Kidney (tissue), 14 donors: Measurements from ENCODE around the gene MAP3K5. TPM values are rescaled to one million over a fixed set of nuclear protein-coding genes. Genes with fewer than 3 reads are reported as not detected.

ENCODE experiments used
- DNase-seq, 5 donors: peaks; one replicate each; pipeline ENCODE4 v3.0.0-alpha.2; 2013 to 2020
- FAIRE-seq: peaks from 2 replicates; lab custom pipeline; 2012; peaks lifted over from hg19 to GRCh38; lab: Jason Lieb, UNC
- H3K27ac ChIP-seq, 2 donors: one replicate each; pipeline ENCODE4 v1.7.0; 2013; ENCODE audit warnings: low read depth in 2 of 2, low read length in 2 of 2, inconsistent platforms in 1 of 2
- H3K27me3 ChIP-seq: one replicate; pipeline ENCODE4 v1.7.1; 2013; ENCODE audit warnings: low read length, inconsistent platforms; ENCODE audit not compliant: control insufficient read depth, insufficient read depth
- H3K36me3 ChIP-seq, 3 donors: one replicate each; pipeline versions ENCODE4 v1.7.0 to v1.7.1; 2013; ENCODE audit warnings: low read length in 3 of 3, control low read depth in 1 of 3, inconsistent platforms in 1 of 3; ENCODE audit not compliant: insufficient read depth in 3 of 3, control insufficient read depth in 2 of 3
- H3K4me1 ChIP-seq, 3 donors: one replicate each; pipeline versions ENCODE4 v1.7.0 to v1.7.1; 2013; ENCODE audit warnings: low read length in 3 of 3, inconsistent platforms in 1 of 3, low read depth in 1 of 3; ENCODE audit not compliant: control insufficient read depth in 2 of 3, insufficient read depth in 2 of 3
- H3K4me3 ChIP-seq, 3 donors: one replicate each; pipeline versions ENCODE4 v1.7.0 to v1.8.1; 2013; ENCODE audit warnings: low read length in 3 of 3, control low read depth in 1 of 3, inconsistent platforms in 1 of 3
- H3K9ac ChIP-seq, 3 donors: one replicate each; pipeline versions ENCODE4 v1.7.0 to v1.7.1; 2013; ENCODE audit warnings: low read length in 3 of 3, control low read depth in 1 of 3, inconsistent platforms in 1 of 3
- H3K9me3 ChIP-seq, 3 donors: one replicate each; pipeline versions ENCODE4 v1.7.0 to v1.7.1; 2013; ENCODE audit warnings: low read length in 3 of 3, control low read depth in 1 of 3, inconsistent platforms in 1 of 3; ENCODE audit not compliant: control insufficient read depth in 2 of 3, insufficient read depth in 1 of 3
- CTCF ChIP-seq: IDR thresholded peaks from 3 replicates; pipeline ENCODE4 v1.5.1; 2012; ENCODE audit warnings: mild to moderate bottlenecking, moderate library complexity, borderline replicate concordance; ENCODE audit not compliant: insufficient read depth; ENCODE audit errors: extremely low read depth
- intact Hi-C: fragments of 100-400 bp; cut with DNase I; formaldehyde crosslinking; loops from one replicate; pipeline ENCODE4 v1.11.1; 2022
- polyA plus RNA-seq: library from polyadenylated mRNA; stranded (reverse); fragments of 350-450 nt; fragmentation: Illumina TruSeq; extraction: RNeasy Lipid Tissue Mini Kit (QIAGEN cat#74804); gene quantifications from one replicate; pipeline ENCODE4 v1.2.3, GENCODE V29; 2014; ENCODE audit warnings: low read depth, low replicate concordance; ENCODE audit not compliant: insufficient read depth
- total RNA-seq: library from RNA; stranded (reverse); fragmentation: NEBNext Ultra II Directional; extraction: Animal tissue kit (Norgen Biotek cat#: 25700); gene quantifications from one replicate; pipeline ENCODE4 v1.2.1, GENCODE V29; 2021
- donor health status: control.
- donor health status: control.
- donor health status: control.
- donor health status: control.
- donor health status: control.
- donor health status: DM: yes; HTN: yes; CAD: no.
- donor health status: Normal renal cell carcinoma (clear cell type).

Gene MAP3K5
- total and polyA plus RNA-seq, 2 donors from 2014 or later: 5.9 to 32.9 TPM

DNA sequence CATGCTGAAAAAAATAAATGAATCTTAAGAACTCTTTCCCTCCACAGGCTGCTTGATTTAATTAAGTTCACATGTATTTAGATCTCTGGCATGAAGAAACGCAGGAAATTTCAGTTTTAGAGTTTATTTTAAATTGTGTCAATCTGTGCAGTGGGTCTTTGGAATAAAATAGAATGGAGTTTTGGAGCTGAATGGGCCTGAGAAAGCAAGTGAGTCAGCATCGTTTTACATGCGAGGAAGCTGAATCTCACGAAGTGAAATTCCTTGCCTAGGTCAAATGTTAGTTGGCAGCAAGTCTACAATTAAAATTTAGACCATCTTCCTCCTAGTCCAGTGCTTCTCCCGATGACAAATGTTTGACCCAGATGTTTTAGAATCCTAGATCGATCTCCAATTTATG lies 264.4 kb downstream of the MAP3K5 start:
- no peak for TF ChIP-seq CTCF
- no peak overlapping the region for H3K4me3 ChIP-seq
- H3K9ac ChIP-seq: no peak overlapping the region
- no peaks in the 10 kb centered on the region for H3K9me3 ChIP-seq
- no peak overlapping the region for H3K27ac ChIP-seq
- no peak for DNase-seq
- H3K36me3 ChIP-seq: no peaks in the 10 kb centered on the region
- no peak for FAIRE-seq
- intact Hi-C loops: no loop called here
- H3K27me3 ChIP-seq: no peaks in the 10 kb centered on the region
- peaks cover 0 to 7% (median 3%) of the 10 kb centered on the region in 3 donors for H3K4me1 ChIP-seq

DNA sequence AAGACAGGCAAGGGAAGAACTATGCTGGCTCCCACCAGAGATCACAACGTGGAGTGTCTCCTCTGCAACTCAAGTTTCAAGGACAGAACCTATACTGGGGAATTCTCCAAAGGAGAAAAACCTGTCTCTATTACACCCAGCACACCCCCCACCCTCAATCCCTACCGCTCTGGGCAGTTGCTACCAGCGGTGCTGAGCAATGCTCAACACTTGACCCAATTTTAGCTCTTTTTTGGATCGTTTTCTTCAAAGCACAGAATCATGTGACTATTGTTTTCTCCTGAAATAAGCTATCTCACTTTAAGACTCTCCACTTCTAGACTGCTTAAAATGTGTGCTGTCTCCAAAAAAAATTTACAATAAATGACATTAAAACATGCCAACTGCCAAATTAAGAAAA lies 265.3 kb downstream of the MAP3K5 start:
- Histone ChIP-seq H3K9me3 (no peaks in the 10 kb centered on the region), H3K27me3 (no peaks in the 10 kb centered on the region), H3K4me3 (no peak overlapping the region), H3K4me1 (peaks cover 0 to 7% (median 3%) of the 10 kb centered on the region in 3 donors), H3K9ac (no peak overlapping the region), H3K36me3 (no peaks in the 10 kb centered on the region), H3K27ac (no peak overlapping the region)
- no peak for DNase-seq
- no peak for TF ChIP-seq CTCF
- intact Hi-C loops: no loop called here
- FAIRE-seq: no peak

GRCh38 chr6:136526196-136526930 lies 265.9 kb downstream of the MAP3K5 start:
- Histone ChIP-seq H3K36me3 (no peaks in the 10 kb centered on the region), H3K27ac (no peak overlapping the region), H3K4me3 (no peak overlapping the region), H3K9ac (no peak overlapping the region), H3K27me3 (no peaks in the 10 kb centered on the region), H3K4me1 (peaks cover 0 to 7% (median 3%) of the 10 kb centered on the region in 3 donors), H3K9me3 (no peaks in the 10 kb centered on the region)
- no peak for FAIRE-seq
- intact Hi-C loops: no loop called here
- peak; percentile 63 to 85 (median 69) for DNase-seq
- TF ChIP-seq CTCF: peak; percentile 36
